Measurements from ENCODE around the gene DST.

The DST gene

DNA sequence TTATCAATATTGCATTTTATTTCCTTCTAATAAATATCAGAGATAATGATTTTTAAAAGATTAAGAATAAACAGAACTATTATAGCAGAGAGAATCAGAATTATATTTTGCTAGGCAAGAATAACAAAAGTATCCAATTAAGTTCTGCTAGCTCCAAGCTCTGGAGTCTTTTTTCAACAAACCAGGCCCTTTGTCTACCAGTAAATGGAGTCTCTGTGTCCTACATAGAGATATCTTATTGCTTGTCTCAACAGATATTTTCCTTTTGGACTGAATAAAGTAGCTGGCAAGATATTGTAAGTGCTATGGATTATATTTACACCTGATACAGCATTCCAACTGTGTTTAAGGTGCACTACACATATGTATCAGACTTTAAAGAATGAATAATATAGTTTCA, 107.1 kb downstream of the DST start:
- DNase-seq: no peak

DNA sequence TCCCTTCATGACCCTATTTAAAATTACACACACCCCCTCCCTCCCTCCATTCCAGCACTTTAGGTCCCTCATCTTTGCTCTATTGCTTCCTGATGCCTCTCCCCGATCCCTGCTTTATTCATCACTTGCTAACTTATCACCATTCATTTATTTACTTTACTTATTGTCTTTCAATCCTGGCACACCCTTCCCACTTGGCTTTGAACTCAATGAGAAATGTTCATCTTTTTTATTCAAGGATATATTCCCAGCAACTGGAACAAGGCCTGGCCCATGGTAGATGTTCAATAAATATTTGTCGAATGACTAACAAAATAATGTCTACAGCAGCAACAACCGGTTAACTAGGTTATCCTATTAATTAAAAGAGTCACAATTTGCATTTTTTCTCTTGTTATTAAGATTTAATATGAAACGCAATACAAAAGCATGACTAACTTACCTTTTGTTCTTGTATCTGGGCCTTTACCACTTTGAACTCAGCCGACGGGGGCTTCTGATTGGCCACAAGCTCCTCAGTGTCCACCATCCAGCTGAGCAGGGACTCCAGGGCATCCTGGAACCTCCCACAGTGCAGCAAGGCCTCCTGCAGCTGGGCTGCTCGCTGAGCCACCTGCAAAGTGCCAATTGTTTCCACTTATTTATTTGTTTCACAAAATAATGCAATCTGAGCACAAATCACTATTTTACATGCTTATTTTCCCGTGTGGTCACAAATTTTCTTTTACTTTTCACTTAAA, 107.8 kb downstream of the DST start:
- no peak for DNase-seq

DNA sequence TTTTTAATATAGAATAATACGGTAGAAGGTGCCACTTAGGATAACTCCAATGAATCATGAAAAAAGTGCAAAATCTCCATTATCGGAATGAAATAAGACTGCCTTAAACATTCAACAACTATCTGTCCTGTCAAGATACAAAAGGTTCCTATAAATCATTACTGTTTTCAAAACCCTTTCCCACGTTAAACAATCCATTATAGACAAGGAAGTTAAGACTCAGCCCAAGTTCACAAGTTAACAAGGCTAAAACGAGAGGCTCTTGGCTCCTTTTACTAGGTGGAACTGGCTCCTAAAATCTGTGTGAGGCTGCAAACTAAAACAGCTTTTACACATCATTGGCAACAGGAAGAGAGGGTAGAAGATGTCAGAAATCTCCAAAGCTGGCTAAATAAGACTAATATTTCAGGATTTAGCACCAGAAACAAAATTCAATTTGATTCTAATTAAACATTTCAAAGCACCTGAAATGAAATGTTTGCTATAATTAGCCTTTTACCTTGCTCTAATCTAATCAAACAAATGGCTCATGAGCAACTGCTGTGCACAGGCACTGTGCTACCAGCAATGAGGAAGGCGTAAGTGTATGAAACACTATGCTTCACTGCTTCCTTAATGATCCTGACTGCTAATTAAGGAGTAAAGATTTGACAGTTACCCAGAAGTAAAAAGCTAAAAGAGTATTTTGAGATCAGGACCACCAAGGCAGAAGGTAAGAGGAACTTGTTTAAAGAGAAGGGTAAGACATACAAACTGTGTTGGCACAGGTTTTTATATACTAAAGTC, 109.7 kb downstream of the DST start:
- DNase-seq: no peak

DNA sequence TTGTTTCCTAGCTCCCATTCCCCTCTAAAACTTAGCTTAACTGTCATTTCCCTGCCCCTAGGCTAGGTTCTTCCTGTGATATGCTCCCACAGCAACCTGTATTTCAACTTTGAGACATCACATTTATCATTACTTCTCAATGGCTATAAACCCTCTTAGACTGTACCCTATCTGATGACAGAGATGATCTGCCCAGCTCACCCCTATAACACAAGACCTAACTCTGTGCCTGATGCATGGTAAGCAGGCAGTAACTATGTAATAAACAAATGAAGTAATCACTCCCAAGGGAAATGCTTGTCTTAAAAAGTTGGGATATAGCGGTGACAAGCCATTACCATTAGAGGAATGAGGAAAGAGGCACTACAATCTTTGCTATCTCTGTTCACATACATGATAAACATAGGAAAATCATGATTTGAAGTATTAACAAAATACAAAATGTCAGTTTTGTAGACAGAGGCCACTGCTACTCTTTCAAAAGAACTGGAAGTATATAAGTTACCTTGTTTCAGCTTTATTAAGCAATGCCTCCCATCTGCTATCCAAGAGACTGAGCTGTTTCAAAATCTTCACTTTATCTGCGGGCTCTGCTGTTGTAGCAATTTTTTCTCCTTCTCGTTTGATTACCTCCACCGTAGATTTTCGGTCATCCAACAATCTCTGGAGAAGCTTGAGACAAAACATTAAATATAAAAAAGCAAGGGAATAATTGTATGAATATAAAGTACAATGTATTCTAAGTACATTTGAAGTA, 110.7 kb downstream of the DST start:
- DNase-seq: no peak

DNA sequence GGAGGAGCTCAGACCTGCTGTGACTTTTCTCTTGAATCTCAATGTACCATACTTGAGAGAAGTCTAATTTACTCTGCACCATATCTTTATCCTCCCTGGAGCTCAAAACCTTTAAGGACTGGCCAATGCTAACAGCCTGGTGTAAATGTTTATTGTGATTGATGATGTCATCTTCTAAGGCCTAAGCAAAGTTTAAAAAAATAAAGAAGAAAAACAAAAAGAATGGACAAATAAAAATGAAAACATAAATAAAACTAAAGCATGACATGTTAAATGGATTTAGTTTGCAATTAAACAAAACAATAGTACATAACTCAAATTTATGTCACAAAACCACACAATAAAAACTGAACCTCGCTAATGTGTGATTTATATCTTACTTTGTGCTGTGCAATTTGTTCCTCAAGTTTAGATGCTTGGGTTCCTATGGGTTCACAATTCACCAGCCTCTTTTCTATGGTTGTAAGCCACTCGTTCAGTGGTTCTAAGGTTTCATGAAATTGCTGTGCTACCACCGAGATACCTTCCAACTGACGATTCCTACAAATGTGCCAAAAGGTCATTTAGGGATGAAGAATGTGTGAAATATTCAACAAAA, 113.0 kb downstream of the DST start:
- DNase-seq: no peak

DNA sequence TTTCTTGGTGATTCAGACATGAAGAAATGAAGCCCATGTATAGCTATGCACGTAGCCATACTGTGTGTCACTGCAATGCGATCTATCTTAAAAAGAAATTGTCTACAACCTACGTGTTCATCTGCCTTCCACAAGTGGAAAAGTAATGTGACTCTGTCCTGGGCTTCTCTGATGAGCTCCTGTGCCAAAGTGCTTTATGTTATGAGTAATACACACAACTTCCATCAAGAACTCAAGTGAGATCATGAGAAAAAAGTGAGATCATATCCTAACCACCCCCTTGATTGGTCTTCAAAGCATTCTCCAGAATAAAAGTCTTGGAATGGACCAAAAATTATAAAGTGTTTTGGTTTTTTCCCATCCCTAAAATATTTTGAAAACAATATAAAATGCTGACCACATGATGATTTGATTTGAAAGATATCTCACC, 114.3 kb downstream of the DST start:
- no peak for DNase-seq

DNA sequence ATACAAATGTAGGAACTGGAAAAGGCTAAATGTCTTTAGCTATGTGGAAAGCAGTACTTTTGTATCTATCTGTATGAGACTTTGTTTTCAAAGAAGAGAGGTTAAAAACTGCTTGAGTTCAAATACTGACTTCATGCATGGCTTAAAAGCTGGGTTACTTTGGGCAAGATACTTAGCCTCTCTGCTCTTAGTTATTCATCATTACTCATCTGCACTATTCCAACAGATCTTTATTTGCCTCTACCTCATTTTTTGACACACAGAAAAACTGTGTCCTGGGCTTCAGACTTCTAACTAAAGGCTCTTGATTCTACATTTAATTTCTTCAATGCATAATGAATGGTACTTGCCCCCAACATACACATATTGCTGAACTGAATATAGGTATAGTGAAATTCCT, 114.8 kb downstream of the DST start:
- DNase-seq: no peak

DNA sequence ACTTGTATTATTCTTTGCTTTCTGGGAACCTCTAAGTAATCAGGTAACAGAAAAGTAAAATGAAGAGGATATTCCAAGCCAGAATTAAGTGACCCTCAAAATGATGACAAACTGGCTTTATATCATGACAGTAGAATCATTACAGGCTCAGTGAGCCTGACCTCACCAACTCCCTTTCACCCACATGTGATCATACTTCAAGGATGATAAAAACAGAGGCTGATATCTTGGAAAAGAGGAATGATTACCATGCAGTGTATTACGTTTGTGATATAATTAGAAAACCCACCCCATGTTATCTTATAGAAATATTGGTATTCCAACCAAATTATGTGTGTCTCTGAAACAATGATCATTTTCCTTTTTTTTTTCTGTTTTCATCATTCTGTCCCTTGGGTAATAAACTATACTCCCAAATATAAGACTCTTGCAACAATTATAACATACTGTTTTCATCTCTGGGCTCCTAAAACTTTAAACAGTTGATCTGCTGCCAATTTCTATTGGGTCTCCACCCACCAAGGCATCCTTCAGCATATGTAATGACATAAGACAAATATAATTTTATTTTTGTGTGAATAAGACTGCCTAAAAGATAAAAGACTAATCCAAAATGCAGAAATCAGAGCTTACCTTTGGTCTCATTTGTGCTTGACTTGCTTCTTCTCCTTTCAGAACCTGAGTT, 115.7 kb downstream of the DST start:
- DNase-seq: no peak

DNA sequence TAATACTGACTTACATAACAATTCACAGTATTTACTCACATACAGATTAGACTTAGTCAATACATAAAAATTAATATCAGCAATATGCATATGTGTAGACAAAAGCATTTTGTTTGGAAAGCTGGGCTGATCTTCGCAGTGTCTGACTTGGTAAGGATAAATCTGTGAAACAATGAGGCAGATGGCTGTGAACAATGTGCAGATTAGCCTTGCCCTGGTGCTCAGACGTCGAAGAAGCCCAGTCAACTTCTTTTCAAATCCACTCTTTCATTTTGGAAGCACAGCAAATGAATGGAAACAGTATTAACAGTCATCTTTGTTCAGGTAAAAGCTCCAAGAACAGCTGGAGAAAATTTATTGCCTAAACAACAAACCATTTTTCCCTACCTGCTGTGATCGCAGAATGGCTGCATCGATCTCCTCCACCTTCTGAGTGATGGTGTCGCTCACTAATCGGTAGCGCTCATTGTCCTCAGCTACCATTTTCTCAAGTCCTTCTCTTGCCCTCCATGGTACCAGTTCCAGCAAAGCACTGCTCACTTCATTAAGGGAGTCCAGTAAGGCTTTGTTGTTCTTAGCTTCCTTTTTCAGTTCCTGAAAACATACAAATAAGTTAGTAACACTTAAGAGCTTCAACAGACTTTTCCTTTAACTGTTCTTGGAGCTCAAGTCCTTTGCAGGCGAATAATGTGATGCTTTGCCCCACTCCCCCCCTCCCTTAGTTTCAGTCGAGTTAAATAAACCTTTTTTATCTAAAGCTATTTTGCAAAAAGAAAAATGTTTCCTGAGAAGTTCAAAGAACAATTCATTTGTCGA, 116.5 kb downstream of the DST start:
- no peak for DNase-seq

DNA sequence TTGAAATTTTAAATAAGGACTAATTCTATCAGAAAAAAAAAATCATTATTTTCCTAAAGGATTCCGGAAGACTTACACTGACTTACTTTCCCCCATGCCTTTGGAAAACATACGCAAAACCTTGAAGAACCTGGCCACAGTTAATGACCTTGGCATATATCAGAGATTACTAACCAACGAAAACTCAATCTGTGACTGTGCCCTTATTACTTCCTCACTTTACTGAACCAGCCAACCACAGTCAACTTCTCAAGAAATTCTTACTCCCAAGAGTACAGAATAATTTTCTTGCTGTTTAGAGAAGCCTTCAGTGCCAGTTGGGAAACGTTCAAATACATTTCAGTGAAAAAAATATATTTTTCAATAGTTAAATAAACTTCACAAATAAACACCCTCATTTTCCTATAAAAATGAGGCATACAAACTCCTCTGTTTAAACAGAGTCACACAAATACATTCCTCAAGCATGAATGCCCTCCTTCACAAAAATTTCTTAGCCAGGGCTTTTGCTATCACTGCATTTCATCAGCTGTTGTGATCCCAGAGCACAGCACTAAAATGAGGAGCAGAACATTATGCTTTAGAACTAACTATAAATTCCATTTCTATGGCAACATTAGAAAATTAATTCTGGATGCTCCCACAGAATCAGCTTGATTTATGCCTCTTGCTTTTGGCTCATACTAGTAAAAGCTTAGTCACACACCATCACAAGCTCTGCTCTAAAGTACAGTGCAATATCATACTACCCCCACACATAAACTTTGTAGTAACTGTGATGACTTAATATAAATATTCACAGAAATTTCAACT, 117.6 kb downstream of the DST start:
- no peak for DNase-seq

DNA sequence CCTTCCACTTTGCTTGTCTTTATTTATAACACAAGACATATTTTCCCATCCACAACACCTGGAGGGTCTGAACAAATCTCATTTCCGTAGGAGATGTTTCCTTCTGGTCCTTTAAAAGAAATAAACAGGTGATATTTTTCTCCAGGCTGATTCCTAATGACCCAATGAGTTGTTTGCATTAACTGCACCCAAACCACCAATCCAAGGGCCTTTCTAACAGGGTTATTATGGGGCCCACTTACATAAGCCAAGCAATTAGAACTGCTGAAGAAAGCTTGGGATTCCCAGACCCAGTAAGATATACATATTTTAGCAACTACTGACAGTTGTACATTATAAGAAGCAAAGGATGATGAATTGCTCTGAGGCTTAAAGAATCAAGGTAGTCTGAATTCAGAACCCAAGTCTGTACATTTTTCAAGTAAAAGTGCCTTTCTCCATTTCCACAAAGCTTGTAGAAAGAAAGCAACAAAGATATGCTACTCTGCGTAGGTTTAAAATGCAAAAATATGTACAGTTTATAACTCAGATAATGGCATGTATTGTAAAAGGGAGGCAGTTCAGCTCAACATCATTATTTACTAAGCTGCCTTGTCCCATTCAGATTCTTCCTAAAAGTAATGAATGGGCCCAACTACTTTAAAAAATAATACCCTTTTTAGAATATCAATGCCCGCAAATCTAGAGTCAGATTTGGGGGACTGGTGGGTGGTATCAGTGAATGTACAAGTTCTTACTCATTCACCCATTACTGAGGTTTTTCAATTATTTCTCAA, 120.0 kb downstream of the DST start:
- DNase-seq: no peak

DNA sequence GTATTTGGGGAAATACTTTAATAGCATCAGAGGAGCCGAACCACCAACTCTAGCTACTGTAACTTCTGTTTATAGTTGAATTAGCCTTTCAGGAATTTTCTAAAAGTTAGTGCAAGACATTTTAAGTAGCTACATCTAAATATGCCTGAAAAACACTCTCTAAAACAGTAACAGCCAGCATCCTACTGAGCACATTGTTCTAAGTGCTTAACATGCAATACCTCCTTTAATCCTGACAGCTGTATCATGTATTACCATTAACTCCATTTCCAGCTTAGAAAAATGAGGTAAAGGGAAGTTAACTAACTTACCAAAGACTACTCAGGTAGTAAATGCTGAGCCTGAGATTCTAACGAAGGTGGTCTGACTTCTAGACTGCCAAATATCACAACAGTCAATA, 120.7 kb downstream of the DST start:
- DNase-seq: no peak

DNA sequence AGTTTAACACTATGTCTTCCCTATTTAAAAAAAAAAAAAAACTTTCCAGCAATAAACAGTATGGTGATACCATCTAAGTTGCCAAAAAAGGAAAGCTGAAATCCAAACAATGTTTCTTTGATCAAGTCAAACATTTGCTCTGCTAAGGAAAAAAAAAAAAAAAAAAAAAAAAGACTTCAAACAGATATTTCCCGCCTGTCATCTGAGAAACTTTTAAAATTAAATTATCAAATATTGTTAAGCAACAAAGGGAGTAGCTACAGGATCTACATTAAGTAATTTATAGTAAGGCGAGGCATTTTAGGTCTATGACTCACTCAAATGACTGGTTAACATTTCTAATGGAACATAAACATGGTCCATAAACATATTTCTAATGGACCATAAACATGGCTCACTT, 121.2 kb downstream of the DST start:
- no peak for DNase-seq

DNA sequence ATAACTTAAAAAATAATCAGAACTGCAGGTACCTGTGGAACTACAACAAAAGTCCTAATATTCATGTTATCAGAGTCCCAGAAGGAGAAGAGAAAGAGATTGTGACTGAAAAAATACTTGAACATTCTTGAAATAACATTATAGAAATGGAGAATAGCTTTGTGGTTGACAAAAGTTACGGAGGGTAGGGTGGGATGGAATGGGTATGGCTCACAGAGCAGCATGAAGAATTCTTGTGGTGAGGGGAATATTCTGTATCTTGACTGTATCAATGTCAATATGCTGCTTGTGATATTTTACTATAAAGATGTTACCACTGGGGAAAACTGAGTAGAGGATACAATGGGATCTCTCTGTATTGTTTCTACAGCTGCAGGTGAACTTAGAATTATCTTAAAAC, 122.5 kb downstream of the DST start:
- no peak for DNase-seq

DNA sequence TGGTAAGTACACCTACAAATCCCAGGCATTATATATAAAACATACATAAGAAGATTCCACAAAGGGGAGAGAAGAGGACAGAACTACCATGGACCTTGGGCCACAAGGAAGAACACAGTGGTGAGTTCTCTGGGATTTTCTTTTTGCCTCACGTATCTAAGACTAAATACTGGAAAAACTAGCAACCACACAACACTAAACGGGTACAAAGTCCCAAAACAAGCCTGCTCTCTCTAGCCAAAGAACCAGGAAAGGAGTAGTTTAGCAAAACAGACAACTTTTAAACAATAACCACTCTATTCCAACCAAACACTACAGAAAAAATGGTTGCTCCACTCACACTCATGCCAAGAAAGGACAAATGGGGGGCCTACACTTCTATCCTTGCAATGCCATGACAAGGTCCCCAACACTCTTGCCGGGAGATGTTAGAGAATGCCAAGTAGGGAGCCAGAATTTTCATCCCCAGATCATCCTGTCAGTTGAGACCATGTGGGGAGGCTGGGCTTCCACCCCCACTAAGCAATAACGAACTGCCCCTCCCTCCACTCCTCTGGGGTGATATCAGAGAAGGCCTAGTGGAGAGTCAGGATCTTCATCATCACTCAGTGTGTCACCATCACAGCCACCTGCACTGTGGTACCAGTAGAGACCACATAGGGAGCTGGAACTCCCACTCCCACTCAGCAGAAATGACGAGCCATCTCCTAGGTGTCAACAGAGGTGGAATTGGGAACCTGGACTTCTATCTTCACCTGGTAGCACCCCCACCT, 123.5 kb downstream of the DST start:
- no peak for DNase-seq

DNA sequence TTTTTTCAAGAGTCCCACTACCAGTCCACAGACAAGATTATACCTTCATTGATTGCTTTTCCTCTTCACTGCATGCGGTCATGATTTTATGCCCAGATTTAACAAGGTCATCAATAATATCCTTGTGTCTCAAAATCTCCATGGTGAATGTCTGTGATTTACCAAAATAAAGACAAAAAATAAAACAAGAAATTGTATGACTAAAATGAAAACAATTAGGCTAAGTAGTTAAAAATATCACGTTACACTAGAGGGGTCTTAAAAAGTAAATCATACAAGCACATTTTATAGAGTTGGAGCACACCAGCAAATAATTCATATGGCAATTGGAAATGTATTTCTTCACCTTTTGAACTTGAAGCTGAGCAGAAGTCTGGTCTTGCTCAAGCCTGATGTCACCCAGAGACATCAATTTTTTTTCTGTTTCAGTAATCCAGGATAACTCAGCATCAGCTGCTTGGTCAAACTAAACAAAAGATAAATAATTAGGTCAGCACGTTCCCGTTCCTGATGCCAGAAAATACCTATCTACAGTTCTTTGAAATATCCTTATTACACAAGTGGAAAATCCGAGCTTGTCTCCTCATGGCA, 125.4 kb downstream of the DST start:
- DNase-seq: no peak

DNA sequence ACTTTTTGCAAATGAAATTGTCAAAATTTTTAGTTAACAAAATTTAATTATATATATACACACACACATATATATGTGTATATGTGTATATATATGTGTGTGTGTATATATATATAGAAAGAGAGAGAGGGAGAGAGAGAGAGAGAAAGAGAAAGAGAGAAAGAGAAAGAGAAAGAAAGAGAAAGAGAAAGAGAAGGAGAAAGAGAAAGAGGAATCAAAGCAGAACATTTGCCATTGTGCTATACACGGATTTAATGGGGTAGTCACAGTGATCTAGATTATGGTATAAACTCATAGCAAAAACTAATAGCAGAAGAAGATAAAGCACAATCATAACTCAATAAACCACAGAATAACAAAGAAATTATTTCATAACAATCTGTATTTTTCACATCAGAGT, 126.7 kb downstream of the DST start:
- DNase-seq: no peak

DNA sequence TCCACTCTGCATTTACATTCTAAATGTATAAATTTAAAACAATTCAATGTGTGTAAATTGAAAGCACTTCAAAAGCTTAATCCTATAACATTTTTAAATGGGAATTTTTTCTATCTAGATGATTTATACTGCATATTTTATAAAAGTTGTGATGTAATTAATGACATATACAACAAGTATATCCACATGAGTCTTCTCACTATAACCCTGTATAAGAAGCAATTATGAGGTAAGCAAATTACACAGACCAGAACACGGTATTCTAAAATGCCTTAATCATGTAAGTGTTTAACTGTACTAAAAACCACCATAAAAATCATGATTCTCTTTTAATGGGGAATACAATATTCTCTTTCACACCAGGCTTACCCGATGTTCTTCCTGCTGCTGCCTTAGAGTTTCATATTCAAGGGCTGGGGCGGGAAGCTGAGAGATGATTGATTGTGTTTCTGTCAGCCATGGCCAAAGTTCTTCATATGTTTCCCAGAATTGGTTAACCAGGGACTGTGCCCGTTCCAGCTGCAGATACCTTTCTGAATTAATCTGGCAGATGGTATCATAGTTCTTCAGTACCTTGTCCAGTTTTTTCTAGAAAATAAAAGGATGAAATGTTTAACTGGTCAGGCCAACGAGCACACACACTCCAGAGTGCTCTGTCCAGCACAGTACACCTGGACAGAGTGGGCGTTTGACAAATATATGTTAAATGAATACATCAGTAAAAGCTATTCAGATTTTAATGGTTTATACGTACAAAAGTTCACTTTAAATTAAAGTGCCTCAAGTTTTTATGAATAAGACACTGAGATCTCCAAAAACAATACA, 127.4 kb downstream of the DST start:
- no peak for DNase-seq

All from left hindlimb (tissue), 1 donor.